Endodermal cell (in vitro differentiated cells): Measurements from ENCODE around the gene SCGB3A2. TPM values are rescaled to one million over a fixed set of nuclear protein-coding genes. Genes with fewer than 3 reads are reported as not detected.
A peak's percentile ranks its signal among the peaks of the same experiment; 100 is the strongest.
"Not testable (repeated sequence)": the region's sequence is repeated elsewhere in the genome, so short reads cannot be mapped to it uniquely, and the experiment has no call there.

Source experiments
- DNase-seq: peaks from one replicate; pipeline ENCODE4 v3.0.0-alpha.2; 2017
- H3K27ac ChIP-seq: 2 replicates; pipeline ENCODE4 v1.5.1; 2013; ENCODE audit warnings: mild to moderate bottlenecking, low read depth, low read length, moderate library complexity
- H3K27me3 ChIP-seq: 2 replicates; pipeline ENCODE4 v1.6.1; 2013; ENCODE audit warnings: mild to moderate bottlenecking, low read length, moderate library complexity; ENCODE audit not compliant: insufficient read depth, control insufficient read depth, poor library complexity, severe bottlenecking
- H3K36me3 ChIP-seq: 2 replicates; pipeline ENCODE4 v1.7.0; 2013; ENCODE audit warnings: mild to moderate bottlenecking, low read length, moderate library complexity; ENCODE audit not compliant: control insufficient read depth, insufficient read depth
- H3K4me1 ChIP-seq: one replicate; pipeline ENCODE4 v1.7.0; 2013; ENCODE audit warnings: low read length; ENCODE audit not compliant: control insufficient read depth, insufficient read depth
- H3K4me3 ChIP-seq: 2 replicates; pipeline ENCODE4 v1.5.1; 2013; ENCODE audit warnings: mild to moderate bottlenecking, low read length, moderate library complexity
- H3K9ac ChIP-seq: 2 replicates; pipeline ENCODE4 v1.6.1; 2013; ENCODE audit warnings: mild to moderate bottlenecking, low read length, moderate library complexity; ENCODE audit not compliant: poor library complexity, severe bottlenecking; ENCODE audit errors: extremely low read depth
- H3K9me3 ChIP-seq: 2 replicates; pipeline ENCODE4 v1.6.1; 2013; ENCODE audit warnings: mild to moderate bottlenecking, low read length, moderate library complexity; ENCODE audit not compliant: control insufficient read depth
- H3K27ac Mint-ChIP-seq: 2 replicates; pipeline ENCODE4 v1.8.0; 2020; ENCODE audit warnings: mixed read lengths
- H3K27me3 Mint-ChIP-seq: 2 replicates; pipeline ENCODE4 v1.8.0; 2021; ENCODE audit warnings: mild to moderate bottlenecking, mixed read lengths; ENCODE audit not compliant: insufficient read depth
- H3K36me3 Mint-ChIP-seq: 2 replicates; pipeline ENCODE4 v1.8.0; 2020; ENCODE audit warnings: low read depth, mixed read lengths
- H3K4me1 Mint-ChIP-seq: 2 replicates; pipeline ENCODE4 v1.8.0; 2020; ENCODE audit warnings: mixed read lengths
- H3K4me3 Mint-ChIP-seq: 2 replicates; pipeline ENCODE4 v1.8.0; 2020; ENCODE audit warnings: mild to moderate bottlenecking, moderate library complexity, mixed read lengths
- H3K9me3 Mint-ChIP-seq: 2 replicates; pipeline ENCODE4 v1.8.0; 2020; ENCODE audit warnings: mild to moderate bottlenecking, mixed read lengths
- WGBS, 2 experiments: methylation state at CpG; one replicate each; pipeline versions ENCODE4 v1.1.5 to v1.1.7; 2013; ENCODE audit warnings: missing lambda C conversion rate in 2 of 2, mixed read lengths in 1 of 2; ENCODE audit not compliant: insufficient coverage in 1 of 2, insufficient read length in 1 of 2; 5-methylcytosine and 5-hydroxymethylcytosine counted together
- total RNA-seq, 2 donors: library from RNA; stranded (reverse); fragmentation: NEBNext Ultra II Directional in 1 of 2; extraction: Animal tissue kit (Norgen Biotek cat#: 25700) in 1 of 2; gene quantifications; 2 replicates in 1 of 2; 3 replicates in 1 of 2; pipeline ENCODE4 v1.2.1, GENCODE V29; 2021
- TF ChIP-seq, protein P1 (sequence below): fragments of 200-600 bp; sonication (generic); conservative IDR thresholded peaks from 2 replicates; pipeline ENCODE4 v1.5.0; 2021; ENCODE audit warnings: antibody characterized with exemption, mild to moderate bottlenecking

Gene SCGB3A2
- total RNA-seq, 2 donors from 2014 or later = 1.1 to 18.7 TPM

DNA sequence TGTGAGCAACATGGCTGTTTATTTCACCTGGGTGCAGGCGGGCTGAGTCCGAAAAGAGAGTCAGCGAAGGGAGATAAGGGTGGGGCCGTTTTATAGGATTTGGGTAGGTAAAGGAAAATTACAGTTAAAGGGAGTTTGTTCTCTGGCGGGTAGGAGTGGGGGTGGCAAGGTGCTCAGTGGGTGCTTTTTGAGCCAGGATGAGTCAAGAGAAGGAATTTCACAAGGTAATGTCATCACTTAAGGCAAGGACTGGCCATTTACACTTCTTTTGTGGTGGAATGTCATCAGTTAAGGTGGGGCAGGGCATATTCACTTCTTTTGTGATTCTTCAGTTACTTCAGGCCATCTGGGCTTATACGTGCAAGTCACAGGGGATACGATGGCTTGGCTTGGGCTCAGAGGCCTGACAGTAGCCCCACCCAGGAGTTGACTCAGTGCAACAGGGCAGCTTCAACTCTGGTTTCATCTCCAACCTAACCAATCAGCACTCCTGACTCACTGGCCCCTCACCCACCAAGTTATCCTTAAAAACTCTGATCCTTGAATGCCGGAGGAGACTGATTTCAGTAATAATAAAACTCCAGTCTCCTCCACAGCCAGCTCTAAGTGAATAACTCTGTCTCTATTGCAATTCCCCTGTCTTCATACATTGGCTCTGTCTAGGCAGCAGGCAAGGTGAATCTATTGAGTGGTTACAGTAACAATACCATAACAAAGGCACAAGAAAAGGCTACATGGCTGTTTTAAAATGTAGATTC lies 4.2 kb upstream of the SCGB3A2 start:
- peak overlapping the region; percentile 71 for H3K4me3 Mint-ChIP-seq
- peaks cover 16% of the 10 kb centered on the region for H3K36me3 Mint-ChIP-seq
- H3K27me3 ChIP-seq, H3K27me3 Mint-ChIP-seq, H3K9me3 ChIP-seq, H3K4me1 ChIP-seq, H3K36me3 ChIP-seq, H3K9ac ChIP-seq, H3K9me3 Mint-ChIP-seq: not testable (repeated sequence)
- peak overlapping the region; percentile 15 for H3K27ac ChIP-seq
- H3K27ac Mint-ChIP-seq = peak overlapping the region; percentile 75
- H3K4me3 ChIP-seq = peak overlapping the region; percentile 74
- peak; percentile 94 for DNase-seq
- 10 to 29% methylated on average over 1 to 7 of the region's 8 CpGs for WGBS, 2 experiments
- peaks cover 77% of the 10 kb centered on the region for H3K4me1 Mint-ChIP-seq

DNA sequence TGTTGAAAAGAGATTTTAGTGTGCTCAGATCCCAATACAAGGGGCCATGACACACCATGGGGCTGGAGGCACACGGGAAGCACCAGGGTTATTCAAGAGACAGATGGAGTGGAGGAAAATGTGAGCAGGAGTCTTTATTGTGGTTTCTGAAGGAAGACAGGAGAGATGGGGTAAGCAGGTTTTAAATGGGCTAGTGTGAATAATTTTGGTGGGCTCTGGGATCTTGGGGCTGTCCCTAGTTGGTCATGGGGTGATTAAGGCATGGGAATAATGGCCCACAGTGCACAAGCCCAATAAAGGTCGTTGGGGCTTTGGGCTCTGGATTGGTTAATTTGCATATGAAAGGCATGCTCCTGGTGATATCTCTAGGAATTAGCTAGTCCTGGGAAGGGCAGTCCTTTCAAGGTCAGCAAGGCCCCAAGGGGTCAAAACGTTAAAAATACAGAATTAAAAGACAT lies 3.6 kb upstream of the SCGB3A2 start:
- TF ChIP-seq, protein P1, sequence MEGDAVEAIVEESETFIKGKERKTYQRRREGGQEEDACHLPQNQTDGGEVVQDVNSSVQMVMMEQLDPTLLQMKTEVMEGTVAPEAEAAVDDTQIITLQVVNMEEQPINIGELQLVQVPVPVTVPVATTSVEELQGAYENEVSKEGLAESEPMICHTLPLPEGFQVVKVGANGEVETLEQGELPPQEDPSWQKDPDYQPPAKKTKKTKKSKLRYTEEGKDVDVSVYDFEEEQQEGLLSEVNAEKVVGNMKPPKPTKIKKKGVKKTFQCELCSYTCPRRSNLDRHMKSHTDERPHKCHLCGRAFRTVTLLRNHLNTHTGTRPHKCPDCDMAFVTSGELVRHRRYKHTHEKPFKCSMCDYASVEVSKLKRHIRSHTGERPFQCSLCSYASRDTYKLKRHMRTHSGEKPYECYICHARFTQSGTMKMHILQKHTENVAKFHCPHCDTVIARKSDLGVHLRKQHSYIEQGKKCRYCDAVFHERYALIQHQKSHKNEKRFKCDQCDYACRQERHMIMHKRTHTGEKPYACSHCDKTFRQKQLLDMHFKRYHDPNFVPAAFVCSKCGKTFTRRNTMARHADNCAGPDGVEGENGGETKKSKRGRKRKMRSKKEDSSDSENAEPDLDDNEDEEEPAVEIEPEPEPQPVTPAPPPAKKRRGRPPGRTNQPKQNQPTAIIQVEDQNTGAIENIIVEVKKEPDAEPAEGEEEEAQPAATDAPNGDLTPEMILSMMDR = no peak
- no peak overlapping the region for H3K9ac ChIP-seq
- Mint-ChIP-seq H3K4me3 (peak overlapping the region; percentile 71), H3K9me3 (no peaks in the 10 kb centered on the region), H3K4me1 (peaks cover 71% of the 10 kb centered on the region), H3K27me3 (no peaks in the 10 kb centered on the region), H3K27ac (peak overlapping the region; percentile 75), H3K36me3 (peaks cover 16% of the 10 kb centered on the region)
- H3K4me3 ChIP-seq = peak overlapping the region; percentile 74
- no peaks in the 10 kb centered on the region for H3K27me3 ChIP-seq
- peaks cover 3% of the 10 kb centered on the region for H3K4me1 ChIP-seq
- H3K27ac ChIP-seq = peak overlapping the region; percentile 15
- WGBS, 2 experiments = 0 to 10% methylated on average over 2 to 3 of the region's 3 CpGs
- H3K9me3 ChIP-seq = no peaks in the 10 kb centered on the region
- H3K36me3 ChIP-seq = no peaks in the 10 kb centered on the region
- peak; percentile 84 for DNase-seq

DNA sequence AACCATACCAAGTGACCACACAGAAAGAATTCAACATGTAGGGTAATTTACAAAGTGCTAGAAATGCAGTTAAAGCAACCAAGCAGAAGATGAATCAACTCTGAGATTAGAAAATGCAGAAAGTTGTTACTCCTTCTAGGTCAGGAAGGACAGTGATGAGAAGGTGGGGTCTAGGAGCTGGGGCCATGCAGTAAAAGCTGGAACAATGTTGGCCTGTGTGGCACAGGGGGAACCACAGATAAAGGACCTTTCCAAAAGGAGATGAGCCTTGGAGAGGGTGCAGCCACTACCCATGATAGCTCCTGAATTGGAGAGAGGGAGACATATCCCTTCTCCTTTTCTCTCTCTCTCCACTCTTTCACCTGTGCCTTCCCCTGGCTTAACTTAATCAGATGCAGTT lies 2.4 kb upstream of the SCGB3A2 start:
- Histone ChIP-seq H3K9me3 (no peaks in the 10 kb centered on the region), H3K9ac (no peak overlapping the region), H3K27ac (no peak overlapping the region), H3K4me1 (peaks cover 3% of the 10 kb centered on the region), H3K4me3 (no peak overlapping the region), H3K27me3 (no peaks in the 10 kb centered on the region), H3K36me3 (no peaks in the 10 kb centered on the region)
- TF ChIP-seq, protein P1 = no peak
- H3K27ac Mint-ChIP-seq = no peak overlapping the region
- H3K4me3 Mint-ChIP-seq = no peak overlapping the region
- H3K36me3 Mint-ChIP-seq = peaks cover 11% of the 10 kb centered on the region
- H3K27me3 Mint-ChIP-seq = no peaks in the 10 kb centered on the region
- H3K4me1 Mint-ChIP-seq = peaks cover 61% of the 10 kb centered on the region
- DNase-seq = no peak
- no peaks in the 10 kb centered on the region for H3K9me3 Mint-ChIP-seq

- WGBS, 2 experiments = 80 to 88% methylated on average over 1 to 2 of the region's 2 CpGs
- no peaks in the 10 kb centered on the region for H3K9me3 ChIP-seq
- H3K27me3 Mint-ChIP-seq = no peaks in the 10 kb centered on the region
- no peaks in the 10 kb centered on the region for H3K27me3 ChIP-seq
- H3K9me3 Mint-ChIP-seq = no peaks in the 10 kb centered on the region
- H3K4me1 ChIP-seq = peaks cover 3% of the 10 kb centered on the region
- H3K9ac ChIP-seq = no peak overlapping the region
- H3K36me3 ChIP-seq = no peaks in the 10 kb centered on the region
- no peak overlapping the region for H3K4me3 Mint-ChIP-seq
- TF ChIP-seq, protein P1 = no peak
- H3K36me3 Mint-ChIP-seq = peaks cover 7% of the 10 kb centered on the region
- H3K4me3 ChIP-seq = no peak overlapping the region
- H3K27ac Mint-ChIP-seq = no peak overlapping the region
- H3K4me1 Mint-ChIP-seq = peaks cover 57% of the 10 kb centered on the region
- DNase-seq = no peak
- H3K27ac ChIP-seq = no peak overlapping the region
These were observed 1.9 kb upstream of the SCGB3A2 start for GRCh38 chr5:147876626-147877025.
